ENCODE data around the gene SERAC1. TPM values are rescaled to one million over a fixed set of nuclear protein-coding genes. Genes with fewer than 3 reads are reported as not detected.
"Not testable (repeated sequence)": the region's sequence is repeated elsewhere in the genome, so short reads cannot be mapped to it uniquely, and the experiment has no call there.

Gene SERAC1
- total RNA-seq, 1 donor from 2014 or later = 9.5 TPM

DNA sequence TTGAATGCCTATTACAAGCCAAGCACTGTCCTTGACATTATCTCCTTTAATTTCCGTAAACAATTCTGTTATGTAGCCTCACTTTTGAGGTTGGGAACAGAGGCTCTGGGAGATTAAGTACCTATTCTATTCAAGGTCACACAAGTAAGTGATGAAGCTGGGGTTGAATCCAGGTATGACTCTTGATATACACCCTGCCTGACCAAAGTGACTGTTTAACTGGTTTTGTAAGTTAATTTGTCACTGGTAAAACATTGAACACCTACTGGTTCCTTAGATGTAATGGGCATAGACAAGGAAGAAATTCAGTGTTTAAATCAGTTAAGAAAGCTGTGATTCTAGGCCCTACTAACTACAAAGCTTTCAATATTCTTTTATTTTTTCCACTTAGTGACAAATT is 23.0 kb upstream of the SERAC1 start:
- H3K36me3 ChIP-seq (ENCODE audit: control insufficient read depth, insufficient read depth, low read length) = no peaks in the 10 kb centered on the region

DNA sequence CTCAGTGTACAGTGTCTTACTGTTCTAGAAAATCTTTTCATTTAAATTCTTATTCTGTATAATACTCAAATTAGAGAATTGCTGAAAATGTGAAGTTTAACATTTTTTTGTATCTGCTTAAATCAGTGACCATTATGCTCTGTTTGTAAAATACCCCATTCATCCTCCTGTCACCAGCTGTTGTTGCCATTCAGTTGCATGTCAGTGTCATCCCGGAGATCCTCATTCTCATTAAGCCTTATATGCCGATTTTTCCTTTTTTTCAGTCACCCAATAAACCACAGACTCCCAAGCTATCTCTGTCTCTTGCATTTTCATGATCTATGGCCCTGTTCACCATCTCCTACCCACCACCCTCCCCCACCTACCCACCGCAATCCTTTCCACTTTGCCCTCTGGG is 20.5 kb upstream of the SERAC1 start:
- DNase-seq (ENCODE audit: low read depth) = no peak
- no peak for TF ChIP-seq CTCF (IDR thresholded peaks at IDR 0.05; ENCODE audit: insufficient read depth, low read length, poor library complexity, severe bottlenecking)

More for the DNA sequence above, 23.0 kb upstream of the SERAC1 start:
- no peak for DNase-seq (ENCODE audit: low read depth)
- no peaks in the 10 kb centered on the region for H3K27me3 ChIP-seq (ENCODE audit: control insufficient read depth, insufficient read depth, low read length)
- H3K4me3 ChIP-seq (ENCODE audit: low read depth, low read length) = no peak overlapping the region
- TF ChIP-seq CTCF (IDR thresholded peaks at IDR 0.05; ENCODE audit: insufficient read depth, low read length, poor library complexity, severe bottlenecking) = no peak

DNA sequence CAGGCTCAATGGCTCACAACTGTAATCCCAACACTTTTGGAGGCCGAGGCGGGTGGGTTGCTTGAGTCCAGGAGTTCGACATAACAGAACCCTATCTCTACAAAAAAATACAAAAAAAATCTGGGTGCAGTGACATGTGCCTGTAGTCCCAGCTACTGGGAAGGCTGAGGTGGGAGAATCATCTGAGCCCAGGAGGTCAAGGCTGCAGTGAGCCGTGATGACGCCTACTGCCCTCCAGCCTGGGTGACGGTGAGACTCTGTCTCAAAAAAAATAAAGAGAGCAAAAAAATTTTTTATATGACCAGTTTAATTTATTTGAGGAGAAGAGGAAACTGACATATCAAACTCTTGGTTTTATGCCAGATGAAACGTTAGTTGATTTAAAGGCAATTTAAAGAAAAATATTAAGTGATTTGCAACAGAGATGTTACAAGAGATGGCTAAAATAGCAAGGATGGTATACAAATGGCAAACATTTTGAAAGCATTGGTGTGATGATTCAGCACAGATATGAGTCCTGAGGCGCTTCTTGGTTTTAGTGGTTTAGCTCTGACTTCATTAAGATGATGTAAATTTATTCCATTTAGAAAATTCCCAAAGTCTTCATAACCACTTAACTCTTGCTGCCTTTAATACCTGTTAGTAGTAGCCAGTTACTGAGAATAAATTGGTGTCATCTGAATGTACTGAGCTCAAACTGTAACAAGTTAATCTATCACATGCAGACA is 17.8 kb upstream of the SERAC1 start:
- no peak for DNase-seq (ENCODE audit: low read depth)
- H3K4me3 ChIP-seq (ENCODE audit: low read depth, low read length) = no peak overlapping the region
- H3K27me3 ChIP-seq (ENCODE audit: control insufficient read depth, insufficient read depth, low read length) = no peaks in the 10 kb centered on the region
- H3K36me3 ChIP-seq (ENCODE audit: control insufficient read depth, insufficient read depth, low read length) = no peaks in the 10 kb centered on the region
- TF ChIP-seq CTCF (IDR thresholded peaks at IDR 0.05; ENCODE audit: insufficient read depth, low read length, poor library complexity, severe bottlenecking) = no peak

More for the DNA sequence above, 20.5 kb upstream of the SERAC1 start:
- no peak overlapping the region for H3K4me3 ChIP-seq (ENCODE audit: low read depth, low read length)
- no peaks in the 10 kb centered on the region for H3K27me3 ChIP-seq (ENCODE audit: control insufficient read depth, insufficient read depth, low read length)
- H3K36me3 ChIP-seq (ENCODE audit: control insufficient read depth, insufficient read depth, low read length) = no peaks in the 10 kb centered on the region

- Histone ChIP-seq H3K27me3 (ENCODE audit: control insufficient read depth, insufficient read depth, low read length) (no peaks in the 10 kb centered on the region), H3K4me3 (ENCODE audit: low read depth, low read length) (no peak overlapping the region), H3K36me3 (ENCODE audit: control insufficient read depth, insufficient read depth, low read length) (no peaks in the 10 kb centered on the region)
- no peak for DNase-seq (ENCODE audit: low read depth)
- no peak for TF ChIP-seq CTCF (IDR thresholded peaks at IDR 0.05; ENCODE audit: insufficient read depth, low read length, poor library complexity, severe bottlenecking)
Observed at GRCh38 chr6:158184608-158185007, 16.5 kb upstream of the SERAC1 start.

- H3K27me3 ChIP-seq (ENCODE audit: control insufficient read depth, insufficient read depth, low read length); DNase-seq (ENCODE audit: low read depth); H3K36me3 ChIP-seq (ENCODE audit: control insufficient read depth, insufficient read depth, low read length); H3K4me3 ChIP-seq (ENCODE audit: low read depth, low read length): not testable (repeated sequence)
Observed at GRCh38 chr6:158183174-158183972, 15.3 kb upstream of the SERAC1 start.

- DNase-seq (ENCODE audit: low read depth); H3K4me3 ChIP-seq (ENCODE audit: low read depth, low read length); H3K36me3 ChIP-seq (ENCODE audit: control insufficient read depth, insufficient read depth, low read length); H3K27me3 ChIP-seq (ENCODE audit: control insufficient read depth, insufficient read depth, low read length): not testable (repeated sequence)
Observed at GRCh38 chr6:158177712-158178111, 9.7 kb upstream of the SERAC1 start.
